Lung (tissue), 12 donors: Measurements from ENCODE around the gene SWAP70. TPM values are rescaled to one million over a fixed set of nuclear protein-coding genes. Genes with fewer than 3 reads are reported as not detected.

Source experiments
- ATAC-seq: fragments of 200-7000 bp; cut with Tn5 transposase; one replicate; pipeline ENCODE4 v1.9.1; 2020; ENCODE audit warnings: moderate number of reproducible peaks; ENCODE audit not compliant: insufficient read depth, low FRiP score
- DNase-seq, 3 donors: peaks; one replicate each; pipeline ENCODE4 v3.0.0-alpha.2; 2013 to 2017
- H3K27ac ChIP-seq, 2 donors: one replicate each; pipeline ENCODE4 v1.5.1; 2013; ENCODE audit warnings: mild to moderate bottlenecking in 2 of 2, moderate library complexity in 2 of 2, control low read depth in 1 of 2, inconsistent platforms in 1 of 2, low read depth in 1 of 2, low read length in 1 of 2
- H3K27me3 ChIP-seq, 3 donors: one replicate each; pipeline ENCODE4 v1.5.1; 2013; ENCODE audit warnings: low read length in 2 of 3; ENCODE audit not compliant: control insufficient read depth in 3 of 3, insufficient read depth in 3 of 3
- H3K36me3 ChIP-seq, 4 donors: one replicate each; pipeline ENCODE4 v1.5.1; 2013; ENCODE audit warnings: low read length in 4 of 4, mild to moderate bottlenecking in 1 of 4, moderate library complexity in 1 of 4; ENCODE audit not compliant: control insufficient read depth in 4 of 4, insufficient read depth in 4 of 4
- H3K4me1 ChIP-seq, 5 donors: one replicate each; pipeline ENCODE4 v1.5.1; 2013; ENCODE audit warnings: low read length in 5 of 5, mild to moderate bottlenecking in 2 of 5, moderate library complexity in 1 of 5; ENCODE audit not compliant: control insufficient read depth in 5 of 5, insufficient read depth in 5 of 5
- H3K4me3 ChIP-seq: one replicate; pipeline ENCODE4 v1.5.1; 2013; ENCODE audit warnings: mild to moderate bottlenecking, control low read depth, moderate library complexity
- H3K9ac ChIP-seq, 2 donors: one replicate each; pipeline ENCODE4 v1.5.1; 2013; ENCODE audit warnings: low read length in 2 of 2, control low read depth in 1 of 2; ENCODE audit not compliant: insufficient read depth in 1 of 2
- H3K9me3 ChIP-seq, 4 donors: one replicate each; pipeline ENCODE4 v1.5.1; 2013; ENCODE audit warnings: low read length in 3 of 4, mild to moderate bottlenecking in 1 of 4, moderate library complexity in 1 of 4; ENCODE audit not compliant: control insufficient read depth in 4 of 4, insufficient read depth in 3 of 4
- CTCF ChIP-seq: IDR thresholded peaks from 2 replicates; pipeline ENCODE4 v1.5.1; 2012; ENCODE audit warnings: mild to moderate bottlenecking; ENCODE audit errors: control extremely low read depth, extremely low read depth
- WGBS, 2 donors: extraction: QIAGEN DNeasy Blood & Tissue Kit; methylation state at CpG; one replicate each; pipeline ENCODE4 v1.1.7; 2013; 5-methylcytosine and 5-hydroxymethylcytosine counted together
- polyA plus RNA-seq, 2 donors: library from polyadenylated mRNA; stranded (reverse); fragments of 200-250 nt; gene quantifications; one replicate each; pipeline ENCODE4 v1.2.1, GENCODE V29; 2013
- total RNA-seq, 2 donors: library from RNA; depleted of rRNA in 1 of 2; stranded (reverse); fragments of >200 nt in 1 of 2; gene quantifications; one replicate each; pipeline ENCODE4 v1.2.1, GENCODE V29; 2014 to 2021
- donor health status: control.
- donor health status: control.
- donor health status: Bipolar disorder and iron deficiency.
- donor health status: healthy.
- donor health status: DM: yes; HTN: yes; CAD: no.

SWAP70 gene
- total and polyA plus RNA-seq, 4 donors, result 14.9 to 44.8 (median 35.9) TPM

GRCh38 chr11:9657531-9657930, 6.3 kb upstream of the SWAP70 start:
- Histone ChIP-seq H3K9ac (no peak overlapping the region), H3K36me3 (no peaks in the 10 kb centered on the region), H3K4me1 (peaks cover 0 to 1% (median 0%) of the 10 kb centered on the region in 5 donors), H3K9me3 (no peaks in the 10 kb centered on the region), H3K27ac (no peak overlapping the region), H3K27me3 (no peaks in the 10 kb centered on the region), H3K4me3 (no peak overlapping the region)
- DNase-seq, result no peak
- 88 to 89% methylated on average over 6 of the region's 6 CpGs for WGBS, 2 donors
- ATAC-seq, result no peak
- no peak for TF ChIP-seq CTCF

- no peak overlapping the region for H3K27ac ChIP-seq
- no peak overlapping the region for H3K9ac ChIP-seq
- 69 to 72% methylated on average over 3 of the region's 3 CpGs for WGBS, 2 donors
- H3K36me3 ChIP-seq, result no peaks in the 10 kb centered on the region
- ATAC-seq, result no peak
- H3K27me3 ChIP-seq, result no peaks in the 10 kb centered on the region
- no peaks in the 10 kb centered on the region for H3K4me1 ChIP-seq
- no peak for TF ChIP-seq CTCF
- H3K4me3 ChIP-seq, result no peak overlapping the region
- no peak for DNase-seq
- H3K9me3 ChIP-seq, result peaks cover 0 to 5% (median 0%) of the 10 kb centered on the region in 4 donors
Measured at GRCh38 chr11:9660886-9661285, 3.0 kb upstream of the SWAP70 start.

- TF ChIP-seq CTCF, result no peak
Measured at GRCh38 chr11:9662273-9662672, 1.6 kb upstream of the SWAP70 start.

More at GRCh38 chr11:9662273-9662672, 1.6 kb upstream of the SWAP70 start:
- no peak overlapping the region for H3K27ac ChIP-seq
- peaks cover 0 to 5% (median 1%) of the 10 kb centered on the region in 4 donors for H3K9me3 ChIP-seq
- H3K4me3 ChIP-seq, result no peak overlapping the region
- DNase-seq (peak in 1 of 3 donors; percentile 13), ATAC-seq (no peak)
- H3K4me1 ChIP-seq, result no peaks in the 10 kb centered on the region
- no peaks in the 10 kb centered on the region for H3K36me3 ChIP-seq
- no peaks in the 10 kb centered on the region for H3K27me3 ChIP-seq
- WGBS, 2 donors, result 34 to 63% methylated on average over 3 of the region's 3 CpGs
- H3K9ac ChIP-seq, result no peak overlapping the region
